Measurements from ENCODE around the gene PTPA. TPM values are rescaled to one million over a fixed set of nuclear protein-coding genes. Genes with fewer than 3 reads are reported as not detected.

The PTPA gene
- total and polyA plus RNA-seq, 9 of the 15 experiments (the other 6 are each of a cell fraction or from before 2014, with no cell fraction given): 1.7 to 121 (median 72.6) TPM

- TF ChIP-seq ZNF12 (CRISPR knock-in tag; IDR thresholded peaks at IDR 0.05): no peak
- no peak for TF ChIP-seq MAX (CRISPR knock-in tag; IDR thresholded peaks at IDR 0.05)
Observed at GRCh38 chr9:129113645-129114304, 2.6 kb downstream of the PTPA start (continued).

GRCh38 chr9:129118799-129119198 lies 7.6 kb downstream of the PTPA start:
- H3K9ac ChIP-seq (ENCODE audit: insufficient read depth in 1 of 2, low read depth in 2 of 2, low read length in 2 of 2): no peak overlapping the region
- peaks cover 4 to 13% of the 10 kb centered on the region in 2 experiments for H3K4me1 ChIP-seq (replicated peaks in 1 of 2; ENCODE audit: control insufficient read depth in 2 of 2, insufficient read depth in 2 of 2, low read length in 2 of 2)
- no peak for ATAC-seq
- 78% methylated on average over 4 of the region's 4 CpGs for WGBS (ENCODE audit: insufficient coverage, low coverage, missing lambda C conversion rate)
- no peak for DNase-seq (ENCODE audit: extremely low read depth in 1 of 4, low spot score in 3 of 4)
- no peak overlapping the region for H2AFZ ChIP-seq (ENCODE audit: low read depth, low read length)
- no peaks in the 10 kb centered on the region for H3K9me3 ChIP-seq (replicated peaks; ENCODE audit: control insufficient read depth, insufficient read depth, low read depth, low read length)
- no peaks in the 10 kb centered on the region for H3K27me3 ChIP-seq (ENCODE audit: control insufficient read depth in 2 of 2, insufficient read depth in 2 of 2, low read length in 2 of 2)
- peaks cover 48% of the 10 kb centered on the region for H3K79me2 ChIP-seq (ENCODE audit: control insufficient read depth, insufficient read depth, low read length)
- H3K4me2 ChIP-seq (ENCODE audit: insufficient read depth, low read length): no peak overlapping the region
- no peak overlapping the region for H3K27ac ChIP-seq (ENCODE audit: extremely low read depth, low read depth, low read length)
- intact Hi-C loops (cut with micrococcal nuclease): no loop called here
- in situ Hi-C loops (cut with MboI): no loop called here
- no TSS peak for BruUV-seq (replicated peaks)
- H3K36me3 ChIP-seq (ENCODE audit: control insufficient read depth, insufficient read depth, low read length): peaks cover 34% of the 10 kb centered on the region; the same call in 2 of the 3 replicates
- no peaks in the 10 kb centered on the region for H3K9me1 ChIP-seq (ENCODE audit: control insufficient read depth, insufficient read depth, low read length)
- ChIA-PET CTCF (ENCODE audit: low intra/inter-chr PET ratio) (no interaction called here), POLR2A (no interaction called here)
- peak; percentile 44 for FAIRE-seq
- TF ChIP-seq ZBTB7A (IDR thresholded peaks at IDR 0.05; ENCODE audit: borderline replicate concordance, control insufficient read depth, low read depth, low read length) (no peak), NFIC (IDR thresholded peaks at IDR 0.05) (peak; percentile 75; the same call in 1 of the 2 replicates), ZNF668 (CRISPR knock-in tag; IDR thresholded peaks at IDR 0.05) (no peak), HDAC1 (IDR thresholded peaks at IDR 0.05) (no peak), PCBP2 (IDR thresholded peaks at IDR 0.05; ENCODE audit: low read depth, low read length, poor library complexity, severe bottlenecking) (no peak)
- H4K20me1 ChIP-seq (replicated peaks; ENCODE audit: control insufficient read depth, insufficient read depth, low read length): peaks cover 3% of the 10 kb centered on the region; the same call in 1 of the 2 replicates
- H3K4me3 ChIP-seq: no peak overlapping the region
